SK-N-SH treated with all-trans-retinoic acid at 6 μM for 48 hours (cell line): Measurements from ENCODE around the gene TLCD2.

Experiments used
- ATAC-seq: fragments of 200-7000 bp; cut with Tn5 transposase; 3 replicates; pipeline ENCODE4 v1.9.1; 2020; ENCODE audit warnings: mild to moderate bottlenecking, moderate library complexity
- ARNTL ChIP-seq: fragments of 450-650 bp; formaldehyde crosslinking; IDR thresholded peaks from 2 replicates; pipeline ENCODE4 v1.5.0; 2020; ENCODE audit warnings: low read depth, mild to moderate bottlenecking, moderate library complexity, borderline replicate concordance
- BACH2 ChIP-seq: fragments of 250-450 bp; sonication (Bioruptor Pico); IDR thresholded peaks from 2 replicates; pipeline ENCODE4 v1.9.0; 2021; ENCODE audit warnings: mild to moderate bottlenecking, borderline replicate concordance
- ESRRG ChIP-seq: fragments of 250-450 bp; sonication (Bioruptor Pico); IDR thresholded peaks from 2 replicates; pipeline ENCODE4 v1.6.1; 2021; ENCODE audit warnings: mild to moderate bottlenecking
- GLIS3 ChIP-seq: fragments of 250-450 bp; sonication (Bioruptor Pico); IDR thresholded peaks from 2 replicates; pipeline ENCODE4 v1.5.0; 2020; ENCODE audit warnings: mild to moderate bottlenecking, moderate library complexity
- OSR1 ChIP-seq: fragments of 250-450 bp; sonication (Bioruptor Pico); IDR thresholded peaks from 2 replicates; pipeline ENCODE4 v1.8.0; 2022; ENCODE audit warnings: moderate library complexity, mild to moderate bottlenecking, inconsistent platforms
- PATZ1 ChIP-seq: fragments of 250-450 bp; sonication (Bioruptor Pico); IDR thresholded peaks from 2 replicates; pipeline ENCODE4 v1.8.0; 2020; ENCODE audit warnings: mild to moderate bottlenecking, moderate library complexity, borderline replicate concordance
- POU6F1 ChIP-seq: fragments of 250-450 bp; sonication (Bioruptor Pico); IDR thresholded peaks from 2 replicates; pipeline ENCODE4 v1.8.0; 2021; ENCODE audit warnings: low read depth, mild to moderate bottlenecking, moderate library complexity, borderline replicate concordance
- PPARA ChIP-seq: fragments of 250-450 bp; sonication (Bioruptor Pico); IDR thresholded peaks from 2 replicates; pipeline ENCODE4 v1.5.0; 2020; ENCODE audit warnings: mild to moderate bottlenecking, borderline replicate concordance
- RARB ChIP-seq: fragments of 250-450 bp; sonication (Bioruptor Pico); IDR thresholded peaks from 2 replicates; pipeline ENCODE4 v1.8.0; 2021; ENCODE audit warnings: mild to moderate bottlenecking, moderate library complexity
- SNAI2 ChIP-seq: fragments of 250-450 bp; sonication (Bioruptor Pico); IDR thresholded peaks from 2 replicates; pipeline ENCODE4 v1.5.0; 2020; ENCODE audit warnings: mild to moderate bottlenecking, moderate library complexity
- TCF4 ChIP-seq: fragments of 250-450 bp; sonication (Bioruptor Pico); IDR thresholded peaks from 2 replicates; pipeline ENCODE4 v1.8.0; 2021; ENCODE audit warnings: mild to moderate bottlenecking, moderate library complexity, borderline replicate concordance
- TOX ChIP-seq: fragments of 250-450 bp; sonication (Bioruptor Pico); IDR thresholded peaks from 2 replicates; pipeline ENCODE4 v1.8.0; 2021; ENCODE audit warnings: mild to moderate bottlenecking, moderate library complexity, borderline replicate concordance
- TSHZ2 ChIP-seq: fragments of 250-450 bp; sonication (Bioruptor Pico); IDR thresholded peaks from 2 replicates; pipeline ENCODE4 v1.5.0; 2020; ENCODE audit warnings: mild to moderate bottlenecking, moderate library complexity
- ZC3H10 ChIP-seq: fragments of 250-450 bp; sonication (Bioruptor Pico); IDR thresholded peaks from 2 replicates; pipeline ENCODE4 v1.5.1; 2021; ENCODE audit warnings: mild to moderate bottlenecking, moderate library complexity
- ZFP3 ChIP-seq: fragments of 250-450 bp; sonication (Bioruptor Pico); IDR thresholded peaks from 2 replicates; pipeline ENCODE4 v1.5.0; 2020; ENCODE audit warnings: mild to moderate bottlenecking, moderate library complexity
- ZNF565 ChIP-seq: fragments of 450-650 bp; formaldehyde crosslinking; conservative IDR thresholded peaks from 2 replicates; pipeline ENCODE4 v1.5.0; 2020; ENCODE audit warnings: low read depth, mild to moderate bottlenecking, moderate library complexity
- ZNF70 ChIP-seq: fragments of 450-650 bp; formaldehyde crosslinking; IDR thresholded peaks from 2 replicates; pipeline ENCODE4 v1.5.0; 2020; ENCODE audit warnings: mild to moderate bottlenecking, moderate library complexity
- ZNF8 ChIP-seq: fragments of 450-650 bp; formaldehyde crosslinking; IDR thresholded peaks from 2 replicates; pipeline ENCODE4 v1.5.0; 2020; ENCODE audit warnings: mild to moderate bottlenecking, moderate library complexity
- TF ChIP-seq, protein P1 (sequence below): fragments of 250-450 bp; sonication (Bioruptor Pico); IDR thresholded peaks from 2 replicates; pipeline ENCODE4 v1.5.1; 2020; ENCODE audit warnings: low read depth, mild to moderate bottlenecking, moderate library complexity

Gene TLCD2

GRCh38 chr17:1714427-1714979, 4.3 kb upstream of the TLCD2 start:
- no peak for TF ChIP-seq RARB (CRISPR knock-in tag)
- TF ChIP-seq TCF4 (CRISPR knock-in tag): 0 out of 2 replicates have a peak, but pooled peaks have one; percentile 23
- TF ChIP-seq, protein P1, sequence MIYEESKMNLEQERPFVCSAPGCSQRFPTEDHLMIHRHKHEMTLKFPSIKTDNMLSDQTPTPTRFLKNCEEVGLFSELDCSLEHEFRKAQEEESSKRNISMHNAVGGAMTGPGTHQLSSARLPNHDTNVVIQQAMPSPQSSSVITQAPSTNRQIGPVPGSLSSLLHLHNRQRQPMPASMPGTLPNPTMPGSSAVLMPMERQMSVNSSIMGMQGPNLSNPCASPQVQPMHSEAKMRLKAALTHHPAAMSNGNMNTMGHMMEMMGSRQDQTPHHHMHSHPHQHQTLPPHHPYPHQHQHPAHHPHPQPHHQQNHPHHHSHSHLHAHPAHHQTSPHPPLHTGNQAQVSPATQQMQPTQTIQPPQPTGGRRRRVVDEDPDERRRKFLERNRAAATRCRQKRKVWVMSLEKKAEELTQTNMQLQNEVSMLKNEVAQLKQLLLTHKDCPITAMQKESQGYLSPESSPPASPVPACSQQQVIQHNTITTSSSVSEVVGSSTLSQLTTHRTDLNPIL (CRISPR knock-in tag): no peak
- no peak for TF ChIP-seq ZNF565
- no peak for TF ChIP-seq OSR1 (CRISPR knock-in tag)
- no peak for TF ChIP-seq ZNF70 (CRISPR knock-in tag)
- TF ChIP-seq TOX (CRISPR knock-in tag): no peak

DNA sequence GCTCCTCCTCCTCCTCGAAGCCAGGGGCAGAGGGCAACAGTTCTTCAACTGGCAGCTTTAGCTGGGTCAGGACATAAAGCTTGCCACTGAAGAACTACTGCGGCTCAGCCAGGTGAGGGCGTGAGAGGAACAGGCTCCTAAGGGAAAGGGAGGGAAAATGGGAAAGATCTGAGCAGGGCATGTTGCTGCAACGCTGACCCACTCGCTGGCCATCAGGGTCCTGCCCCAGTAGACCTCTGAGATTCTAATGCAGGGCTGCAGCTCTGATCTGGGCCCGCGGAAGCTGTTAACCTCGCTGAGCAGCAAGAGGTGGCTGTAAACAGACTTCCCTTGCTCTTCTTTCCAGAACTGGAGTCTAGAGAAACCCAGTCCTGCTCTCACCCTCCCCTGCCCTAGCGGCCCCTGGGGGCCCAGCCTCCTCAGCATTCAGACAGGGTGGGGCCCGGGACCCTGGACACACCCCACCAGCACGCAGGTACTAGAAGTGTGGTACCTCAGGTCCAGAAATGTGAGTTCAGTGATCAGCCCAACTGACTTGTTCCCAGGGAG, 3.8 kb upstream of the TLCD2 start:
- TF ChIP-seq ESRRG (CRISPR knock-in tag) (no peak), ZNF565 (no peak), TSHZ2 (CRISPR knock-in tag) (no peak), ZFP3 (CRISPR knock-in tag) (no peak), ZC3H10 (no peak), SNAI2 (no peak), BACH2 (CRISPR knock-in tag) (no peak), ZNF8 (CRISPR knock-in tag) (no peak), POU6F1 (CRISPR knock-in tag) (no peak), PPARA (CRISPR knock-in tag) (no peak), TOX (CRISPR knock-in tag) (no peak), TCF4 (CRISPR knock-in tag) (no peak), RARB (CRISPR knock-in tag) (no peak), ARNTL (no peak), PATZ1 (CRISPR knock-in tag) (no peak)
- TF ChIP-seq, protein P1 (CRISPR knock-in tag): no peak
- ATAC-seq: no peak

More at GRCh38 chr17:1714427-1714979, 4.3 kb upstream of the TLCD2 start:
- ATAC-seq: peak; percentile 55

GRCh38 chr17:1713160-1713877, 3.1 kb upstream of the TLCD2 start:
- ATAC-seq: no peak
- TF ChIP-seq GLIS3 (CRISPR knock-in tag): no peak
- TF ChIP-seq BACH2 (CRISPR knock-in tag): no peak
- no peak for TF ChIP-seq TCF4 (CRISPR knock-in tag)
- TF ChIP-seq, protein P1 (CRISPR knock-in tag): no peak
- TF ChIP-seq ZNF565: no peak
- no peak for TF ChIP-seq PATZ1 (CRISPR knock-in tag)
- TF ChIP-seq ESRRG (CRISPR knock-in tag): no peak
- TF ChIP-seq, all 23 proteins: peak for 0
